ENCODE data around the gene SLC27A6.

- TF ChIP-seq POLR2AphosphoS5 (IDR thresholded peaks at IDR 0.05; ENCODE audit: low read depth, low read length) (no peak), POLR2A (IDR thresholded peaks at IDR 0.05; ENCODE audit: low read depth, low read length) (no peak), POU2F2 (IDR thresholded peaks at IDR 0.05; ENCODE audit: low read depth, low read length) (no peak)
Observed at GRCh38 chr5:129061849-129062248, 96.6 kb downstream of the SLC27A6 start.

Data from GM12891 (cell line).